Measurements from ENCODE around the gene ERMAP.

ERMAP gene

GRCh38 chr1:42888013-42888633, 71.2 kb downstream of the ERMAP start:
- DNase-seq (ENCODE audit: low read depth) = no peak
- TF ChIP-seq CTCF (IDR thresholded peaks at IDR 0.05; ENCODE audit: control insufficient read depth, extremely low read depth, insufficient read depth) = no peak
- no peak overlapping the region for H3K4me3 ChIP-seq (ENCODE audit: low read depth, low read length)

- no peak overlapping the region for H3K4me3 ChIP-seq (ENCODE audit: low read depth, low read length)
- TF ChIP-seq CTCF (IDR thresholded peaks at IDR 0.05; ENCODE audit: control insufficient read depth, extremely low read depth, insufficient read depth) = no peak
- DNase-seq (ENCODE audit: low read depth) = no peak
These were observed 72.3 kb downstream of the ERMAP start for GRCh38 chr1:42889264-42889663.

GRCh38 chr1:42891465-42892138, 74.7 kb downstream of the ERMAP start:
- H3K4me3 ChIP-seq (ENCODE audit: low read depth, low read length) = no peak overlapping the region
- no peak for DNase-seq (ENCODE audit: low read depth)
- no peak for TF ChIP-seq CTCF (IDR thresholded peaks at IDR 0.05; ENCODE audit: control insufficient read depth, extremely low read depth, insufficient read depth)
